ENCODE data around the gene SNX22.
"Not testable (repeated sequence)": the region's sequence is repeated elsewhere in the genome, so short reads cannot be mapped to it uniquely, and the experiment has no call there.

Gene SNX22

DNA sequence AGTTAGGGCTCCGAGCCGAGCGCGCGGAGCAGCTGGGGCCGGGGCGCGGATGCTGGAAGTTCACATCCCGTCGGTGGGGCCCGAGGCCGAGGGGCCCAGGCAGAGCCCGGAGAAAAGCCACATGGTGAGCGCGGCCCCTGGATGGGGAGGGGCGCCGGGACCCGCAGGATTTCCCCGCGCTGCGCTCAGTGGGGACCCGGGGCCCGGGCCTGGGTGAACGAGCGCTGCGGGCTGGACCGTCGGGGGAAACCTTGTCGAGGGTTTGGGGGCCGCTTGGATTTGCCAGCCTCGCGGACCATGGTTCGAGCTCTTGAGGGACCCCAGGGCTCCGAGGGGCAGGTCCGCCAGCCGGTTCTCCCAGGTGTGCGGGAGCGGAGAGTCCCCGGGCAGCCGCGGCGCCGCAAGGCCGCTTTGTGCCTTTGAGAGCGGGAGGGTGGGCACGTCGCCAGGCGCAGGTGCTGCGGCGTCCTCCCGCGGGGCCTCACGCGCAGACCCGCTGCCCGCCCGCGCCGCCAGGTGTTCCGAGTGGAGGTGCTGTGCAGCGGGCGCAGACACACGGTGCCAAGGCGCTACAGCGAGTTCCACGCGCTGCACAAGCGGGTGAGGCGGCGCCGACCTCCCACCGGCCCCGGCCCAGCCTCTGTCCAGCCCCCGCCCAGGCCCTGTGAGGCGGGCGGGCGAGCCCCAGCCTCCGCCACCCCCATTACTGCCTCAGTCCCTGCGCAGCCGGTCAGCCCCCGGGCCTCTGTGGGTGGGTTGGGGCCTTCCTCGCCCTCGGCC is at the start of gene SNX22:
Gene SNX22, plus strand, starts transcription at position 5 of the 780 bp plus-strand sequence. Its CDS starts 45 bp downstream, at position 50.
- no peak for FAIRE-seq

DNA sequence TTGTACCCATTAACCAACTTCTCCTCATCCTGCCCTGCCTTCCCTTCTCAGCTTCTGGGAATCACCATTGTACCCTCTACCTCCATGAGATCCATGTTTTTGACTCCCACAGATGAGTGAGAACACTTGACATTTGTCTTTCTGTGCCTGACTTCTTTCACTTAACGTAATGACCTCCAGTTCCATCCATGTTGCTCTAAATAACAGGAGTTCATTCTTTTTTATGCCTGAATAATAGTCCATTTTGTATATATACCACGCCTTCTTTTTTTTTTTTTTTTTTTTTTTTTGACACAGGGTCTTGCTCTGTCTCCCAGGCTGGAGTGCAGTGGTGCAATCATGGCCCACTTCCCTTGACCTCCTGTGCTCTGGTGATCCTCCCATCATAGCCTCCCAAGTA is 49.0 kb upstream of the SNX22 start:
- FAIRE-seq: no peak

DNA sequence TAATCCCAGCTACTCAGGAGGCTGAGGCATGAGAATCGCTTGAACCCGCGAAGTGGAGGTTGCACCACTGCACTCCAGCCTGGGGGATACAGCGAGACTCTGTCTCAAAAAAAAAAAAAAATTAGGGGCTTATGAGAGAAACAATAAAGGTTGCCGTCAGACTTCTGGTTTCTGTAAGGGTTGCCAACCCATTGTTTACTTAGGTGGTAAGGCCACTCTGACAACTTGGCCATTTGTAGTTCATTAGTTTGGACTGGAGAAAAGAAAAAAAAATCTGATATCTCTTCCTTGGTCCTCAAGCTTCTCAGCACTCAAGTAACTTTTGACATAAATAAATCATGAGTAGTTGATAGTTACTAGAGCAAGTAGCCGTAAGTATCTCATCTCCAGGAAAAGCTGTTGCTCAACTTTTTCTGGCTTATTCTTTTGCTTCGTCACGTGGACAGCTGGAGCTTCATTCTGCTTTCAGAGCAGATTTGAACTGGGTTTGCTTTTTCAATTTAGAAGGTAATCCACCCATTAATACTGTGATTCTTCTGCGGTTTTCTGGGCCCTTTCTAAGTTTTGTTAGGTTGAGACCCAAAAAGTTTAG is 46.3 kb upstream of the SNX22 start:
- no peak for FAIRE-seq

DNA sequence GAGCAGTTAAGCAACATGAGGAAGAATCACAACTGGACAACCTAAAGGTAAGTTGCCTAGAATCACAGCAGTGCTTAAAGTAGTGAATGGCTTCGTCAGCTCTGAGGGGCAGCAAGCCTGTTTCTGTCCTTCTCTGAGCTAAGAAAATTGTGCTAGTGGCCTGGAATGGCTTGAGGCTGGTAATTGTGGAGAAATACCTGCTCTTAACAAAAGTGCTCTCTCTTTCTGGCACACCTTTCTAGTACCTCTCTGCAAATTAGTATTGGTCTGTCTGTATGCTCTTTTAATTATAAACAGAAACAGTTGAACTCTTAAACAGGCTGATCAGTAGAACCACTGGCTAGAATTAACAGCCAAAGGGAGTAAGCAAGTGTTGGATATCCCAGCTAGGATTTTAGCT is 44.2 kb upstream of the SNX22 start:
- FAIRE-seq: no peak

DNA sequence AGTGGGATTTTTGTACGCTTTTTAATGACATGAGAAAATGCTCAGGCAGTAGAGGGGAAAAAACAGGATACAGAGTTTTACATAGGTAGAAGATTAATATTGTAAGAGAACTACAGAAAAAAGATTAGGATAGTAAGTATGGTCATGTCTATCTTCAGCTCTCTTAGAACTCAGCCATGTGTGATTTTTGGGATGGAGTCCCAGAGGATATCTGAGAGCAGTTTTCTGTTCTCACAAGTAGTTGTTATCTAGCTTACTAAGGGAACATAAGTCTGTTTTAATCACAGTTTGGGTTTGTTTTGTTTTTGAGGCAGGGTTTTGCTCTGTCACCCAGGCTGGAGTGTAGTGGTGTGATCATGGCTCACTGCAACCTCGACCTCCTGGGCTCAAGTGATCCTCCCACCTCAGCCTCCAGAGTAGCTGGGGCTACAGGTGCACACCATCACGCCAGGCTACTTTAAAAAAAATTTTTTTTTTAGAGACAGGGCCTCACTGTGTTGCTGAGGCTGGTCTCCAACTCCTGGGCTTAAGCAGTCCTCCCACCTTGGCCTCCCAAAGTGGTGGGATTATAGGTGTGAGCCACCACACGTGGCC is 41.3 kb upstream of the SNX22 start:
- not testable (repeated sequence) for FAIRE-seq

DNA sequence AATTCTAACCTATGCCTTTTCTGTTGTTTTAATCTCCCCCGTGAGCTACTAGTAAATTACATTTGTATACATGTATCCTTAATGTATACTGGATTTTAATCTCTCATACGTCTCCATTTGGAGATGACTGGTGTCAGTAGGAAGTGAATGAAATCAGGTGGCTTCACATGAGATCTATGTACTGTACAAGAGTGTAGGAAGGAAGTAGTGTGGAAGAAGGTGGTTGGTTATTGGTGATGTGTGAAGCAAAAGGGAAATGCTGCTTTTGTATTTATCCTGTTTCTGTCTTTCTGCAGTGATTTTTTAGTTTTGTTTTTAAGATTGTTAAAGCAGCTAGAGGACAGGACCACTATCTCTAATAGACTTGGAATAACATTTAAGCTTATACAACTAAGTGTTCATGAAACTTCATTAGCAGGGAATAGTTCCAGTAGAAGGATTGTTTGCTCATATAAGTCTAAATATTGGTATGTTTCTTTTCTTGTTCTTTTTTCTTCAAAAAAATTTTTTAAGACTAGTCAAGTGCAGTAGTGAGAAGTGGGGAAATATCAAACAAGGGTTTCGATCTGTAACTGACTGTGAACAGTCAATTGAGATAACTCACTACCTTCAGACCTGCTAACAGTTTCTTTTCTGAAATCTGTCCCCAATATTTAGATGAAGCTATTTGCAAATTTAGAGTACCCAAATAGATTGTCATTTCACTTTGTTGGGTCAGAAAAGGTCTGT is 40.4 kb upstream of the SNX22 start:
- no peak for FAIRE-seq

DNA sequence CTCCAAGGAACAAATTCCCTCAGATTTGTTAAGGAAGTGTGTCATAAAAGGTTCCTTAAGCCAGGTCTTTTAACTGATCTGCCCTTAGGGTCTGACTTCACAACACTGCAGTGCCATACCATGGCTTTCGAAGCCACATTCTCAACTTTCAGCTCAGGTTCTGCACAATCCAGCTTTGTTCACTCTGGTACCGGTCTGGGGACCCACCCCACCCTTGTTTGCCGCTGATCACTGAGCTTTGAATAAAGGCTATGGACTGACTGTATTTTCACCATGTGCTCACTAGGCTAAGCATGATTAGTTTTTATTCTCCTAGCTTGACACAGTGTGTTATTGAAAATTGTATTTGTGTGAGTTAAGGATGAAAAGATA is 39.9 kb upstream of the SNX22 start:
- FAIRE-seq: no peak

DNA sequence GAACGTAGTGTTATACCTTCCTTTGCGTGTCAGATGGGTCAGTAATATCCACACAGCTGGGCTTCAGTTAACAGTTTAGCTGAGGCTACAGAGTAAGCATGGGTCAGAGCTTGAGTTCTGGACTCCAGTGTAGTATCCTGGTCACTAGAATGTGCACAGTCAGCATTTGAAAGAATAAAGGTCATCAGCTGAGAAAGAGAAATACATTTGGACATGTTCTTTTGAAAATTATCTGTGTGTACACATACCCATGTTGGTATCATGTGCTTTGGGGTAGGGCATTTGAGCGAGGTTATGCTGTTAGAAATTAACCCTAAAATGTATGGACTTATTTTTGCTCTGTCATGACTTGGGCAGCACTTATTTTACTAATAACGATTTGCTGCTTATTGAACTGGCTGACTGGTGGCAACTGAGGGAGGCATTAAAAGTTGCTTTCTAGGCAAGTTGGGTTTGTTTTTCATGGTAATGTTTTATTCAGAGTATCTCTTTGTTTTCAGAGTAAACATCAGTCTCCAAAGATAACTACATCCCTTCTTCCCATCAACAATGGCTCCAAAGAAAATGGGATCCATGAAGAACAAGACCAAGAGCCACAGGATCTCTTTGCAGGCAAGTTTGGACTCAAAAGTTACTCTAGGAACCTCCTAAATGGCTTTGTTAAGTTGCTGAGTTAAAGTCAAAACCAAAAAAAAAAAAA is 39.3 kb upstream of the SNX22 start:
- FAIRE-seq: no peak

DNA sequence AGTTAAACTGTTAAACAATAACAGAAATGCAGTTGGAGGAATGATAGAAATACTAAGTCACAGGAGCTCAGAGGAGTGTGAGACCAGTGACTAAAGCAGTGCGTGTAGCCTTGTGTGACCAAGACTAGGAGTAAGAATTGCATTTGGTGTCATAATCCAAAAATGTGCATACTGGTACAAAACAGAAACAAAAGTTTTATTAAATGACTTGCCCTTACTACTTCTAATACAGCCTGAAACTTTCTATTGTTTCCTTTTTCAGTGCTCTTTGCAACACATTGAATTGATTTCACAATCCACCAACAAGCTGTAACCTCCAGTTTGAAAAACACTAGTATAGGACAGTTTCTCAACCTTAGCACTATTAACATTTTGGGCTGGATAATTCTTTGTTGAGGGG is 38.6 kb upstream of the SNX22 start:
- no peak for FAIRE-seq

DNA sequence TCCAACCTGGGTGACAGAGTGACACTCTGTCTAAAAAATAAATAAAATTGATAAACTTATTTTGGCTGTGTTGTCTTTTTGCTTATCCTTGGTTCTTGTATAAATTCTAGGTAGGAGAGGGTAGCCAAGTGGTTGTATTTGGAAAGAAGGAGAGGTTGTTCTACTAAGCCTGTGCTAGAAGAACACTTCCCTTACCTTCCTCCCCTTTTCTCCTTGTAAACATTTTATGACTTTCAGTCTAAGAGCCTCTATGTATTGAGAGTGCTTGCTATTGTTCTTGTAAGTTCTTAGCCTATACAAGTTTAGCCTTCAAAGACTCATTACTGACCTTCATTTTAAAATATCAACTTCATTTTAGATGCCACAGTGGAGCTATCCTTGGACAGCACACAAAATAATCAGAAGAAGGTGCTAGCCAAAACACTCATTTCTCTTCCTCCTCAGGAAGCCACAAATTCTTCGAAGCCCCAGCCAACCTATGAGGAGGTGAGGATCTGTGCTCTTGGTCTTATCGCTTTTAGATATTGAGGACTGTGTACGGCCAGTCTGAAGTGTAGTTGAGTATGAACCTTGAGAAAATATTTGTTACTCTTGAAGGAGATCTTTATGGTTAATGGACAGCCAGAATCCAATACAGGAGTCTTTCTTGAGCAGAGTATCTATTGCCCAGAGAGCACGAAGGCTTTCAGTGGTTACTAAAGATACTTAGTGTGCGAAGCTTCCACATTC is 33.6 kb upstream of the SNX22 start:
- no peak for FAIRE-seq

DNA sequence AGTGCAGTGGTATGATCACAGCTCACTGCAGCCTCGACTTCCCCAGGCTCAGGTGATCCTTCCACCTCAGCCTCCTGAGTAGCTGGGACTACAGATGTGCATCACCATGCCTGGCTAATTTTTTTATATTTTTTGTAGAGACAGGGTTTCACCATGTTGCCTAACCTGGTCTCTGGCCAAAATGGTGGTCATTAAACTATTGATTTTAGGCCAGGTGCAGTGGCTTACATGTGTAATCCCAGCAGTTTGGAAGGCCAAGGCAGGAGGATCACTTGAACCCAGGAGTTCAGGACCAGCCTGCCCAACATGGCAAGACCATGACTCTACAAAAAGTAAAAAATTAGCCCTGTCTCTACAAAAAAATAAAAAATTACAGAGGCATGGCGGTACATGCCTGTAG is 31.2 kb upstream of the SNX22 start:
- not testable (repeated sequence) for FAIRE-seq

DNA sequence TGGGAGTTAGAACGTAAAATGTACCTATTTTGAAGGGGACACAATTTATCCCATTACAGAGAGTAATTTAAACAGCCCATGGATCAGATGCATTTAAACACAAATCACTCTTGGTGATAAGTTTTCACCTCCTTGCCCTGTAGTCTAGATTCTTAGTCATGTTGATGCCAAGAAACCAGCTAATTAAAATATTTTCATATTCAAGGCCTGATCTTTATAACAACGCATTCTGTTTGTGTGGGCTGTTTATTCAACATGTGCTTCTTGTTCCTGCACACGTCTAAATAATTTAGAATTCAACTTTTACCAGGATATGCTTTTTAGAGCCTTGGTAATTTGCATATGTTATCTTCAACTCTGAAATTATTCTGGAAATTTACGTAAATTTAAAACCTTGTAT is 29.9 kb upstream of the SNX22 start:
- no peak for FAIRE-seq

DNA sequence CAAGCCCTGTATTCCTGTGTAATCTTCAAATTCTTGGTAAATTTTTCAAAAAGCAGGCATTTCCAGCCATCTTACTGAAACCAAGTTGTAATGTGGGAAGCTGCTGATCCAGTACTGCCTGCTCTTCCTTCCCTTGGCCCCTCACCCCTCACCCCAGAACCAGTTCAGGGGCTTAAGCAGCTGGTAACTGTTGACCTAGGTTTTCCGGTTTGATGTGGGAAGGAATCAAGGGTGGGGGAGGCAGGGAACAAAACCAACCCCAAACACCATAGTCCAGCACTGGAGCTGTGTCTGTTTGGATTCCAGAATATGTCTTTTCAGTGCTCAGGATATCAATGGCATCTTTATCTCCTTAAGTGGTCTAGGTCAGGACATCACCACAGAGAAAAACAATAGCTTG is 29.1 kb upstream of the SNX22 start:
- no peak for FAIRE-seq

DNA sequence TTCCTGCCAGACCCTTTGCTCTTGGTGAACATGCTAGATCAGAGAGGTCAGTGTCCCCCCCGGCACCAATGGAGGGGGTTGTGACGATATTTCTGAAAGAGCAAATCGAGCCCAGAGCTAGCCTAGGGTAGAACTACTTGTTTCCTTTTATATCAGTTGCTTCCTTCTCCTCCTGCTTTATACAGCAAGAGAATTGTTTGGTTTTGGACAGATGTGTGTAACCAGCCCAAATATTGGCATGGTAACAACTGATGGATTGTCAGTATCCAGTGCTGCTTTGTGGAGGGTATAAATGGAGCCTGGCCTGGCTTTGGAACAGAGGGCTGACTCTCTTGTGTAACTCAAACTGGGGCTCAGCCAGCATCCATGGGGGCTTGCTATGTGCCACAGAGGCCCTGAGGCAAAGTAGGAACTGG is 28.6 kb upstream of the SNX22 start:
- FAIRE-seq: no peak

DNA sequence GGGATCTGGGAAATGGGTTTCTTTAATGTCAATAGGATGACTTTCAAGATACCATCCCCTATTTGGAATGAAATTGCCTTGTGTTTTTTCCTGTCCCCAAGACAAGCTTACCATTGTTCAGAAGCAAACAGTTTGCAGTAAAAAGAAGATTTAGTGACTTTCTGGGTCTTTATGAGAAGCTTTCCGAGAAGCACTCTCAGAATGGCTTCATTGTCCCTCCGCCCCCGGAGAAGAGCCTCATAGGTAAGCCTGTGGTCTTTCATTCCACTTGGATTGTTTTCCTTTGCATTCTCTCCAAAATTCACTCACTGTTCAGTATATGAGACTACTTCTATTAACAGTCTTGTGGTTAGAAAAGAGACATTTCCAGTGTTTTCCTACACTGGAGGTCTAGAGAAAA is 25.6 kb upstream of the SNX22 start:
- no peak for FAIRE-seq

DNA sequence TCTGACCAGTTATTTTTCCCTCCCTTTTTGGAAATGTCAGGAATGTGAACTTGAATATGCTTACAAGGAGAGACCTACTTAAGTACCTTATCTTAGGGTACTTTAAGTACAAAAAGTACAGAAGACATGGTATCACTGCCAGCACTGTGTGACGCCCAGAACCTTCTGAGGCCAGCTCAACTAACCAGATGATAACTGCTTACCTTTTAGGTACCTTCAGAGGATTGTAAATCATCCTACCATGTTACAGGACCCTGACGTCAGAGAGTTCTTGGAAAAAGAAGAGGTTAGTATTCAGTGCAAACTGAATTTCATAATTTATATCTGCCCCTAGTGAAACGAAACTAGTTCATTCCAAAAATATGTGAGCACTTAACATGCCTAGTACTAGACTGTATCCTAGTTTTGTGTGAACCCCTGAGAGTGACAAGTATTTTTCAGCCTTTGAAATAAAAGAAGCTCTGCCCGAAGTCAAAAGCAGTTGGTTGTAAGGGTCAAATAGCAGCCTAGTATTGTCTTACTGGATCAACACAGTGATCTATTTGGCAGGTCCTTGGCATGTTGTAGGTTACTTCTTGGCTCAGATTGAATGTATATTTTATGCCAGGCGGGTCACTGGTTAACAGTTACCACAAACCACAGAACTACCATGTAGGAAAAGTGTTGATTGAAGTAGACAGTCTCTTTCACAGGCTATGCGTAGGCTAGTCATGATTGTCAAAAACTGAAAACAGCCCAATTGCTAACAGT is 23.8 kb upstream of the SNX22 start:
- no peak for FAIRE-seq

DNA sequence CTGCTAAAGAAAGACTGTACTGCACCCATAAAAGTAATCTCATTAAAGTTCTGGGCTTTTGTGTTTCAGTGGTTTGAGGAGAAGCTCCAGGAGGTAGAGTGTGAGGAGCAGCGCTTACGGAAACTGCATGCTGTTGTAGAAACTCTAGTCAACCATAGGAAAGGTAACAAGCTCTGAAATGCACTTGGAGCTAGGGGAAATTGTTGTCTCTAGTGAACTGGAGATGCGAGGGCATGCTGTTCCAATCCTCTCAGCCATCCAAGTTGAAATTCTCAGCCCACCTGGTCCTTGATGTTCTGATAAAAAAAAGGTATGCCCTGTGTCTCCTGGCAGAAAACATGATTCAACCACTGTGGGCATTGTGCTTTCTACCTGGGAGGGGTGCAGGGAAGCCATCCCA is 21.4 kb upstream of the SNX22 start:
- FAIRE-seq: no peak

DNA sequence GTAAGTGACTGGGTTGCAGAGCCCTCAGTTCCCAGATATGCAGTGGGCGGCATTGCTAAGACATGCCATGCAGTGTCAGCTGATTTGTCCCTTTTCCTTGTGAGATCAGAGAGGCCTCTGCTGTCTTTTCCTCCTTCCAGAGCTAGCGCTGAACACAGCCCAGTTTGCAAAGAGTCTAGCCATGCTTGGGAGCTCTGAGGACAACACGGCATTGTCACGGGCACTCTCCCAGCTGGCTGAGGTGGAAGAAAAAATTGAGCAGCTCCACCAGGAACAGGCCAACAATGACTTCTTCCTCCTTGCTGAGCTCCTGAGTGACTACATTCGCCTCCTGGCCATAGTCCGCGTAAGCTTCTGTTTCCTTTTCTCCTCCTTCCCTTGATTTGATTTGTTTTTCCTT is 20.0 kb upstream of the SNX22 start:
- FAIRE-seq: no peak

DNA sequence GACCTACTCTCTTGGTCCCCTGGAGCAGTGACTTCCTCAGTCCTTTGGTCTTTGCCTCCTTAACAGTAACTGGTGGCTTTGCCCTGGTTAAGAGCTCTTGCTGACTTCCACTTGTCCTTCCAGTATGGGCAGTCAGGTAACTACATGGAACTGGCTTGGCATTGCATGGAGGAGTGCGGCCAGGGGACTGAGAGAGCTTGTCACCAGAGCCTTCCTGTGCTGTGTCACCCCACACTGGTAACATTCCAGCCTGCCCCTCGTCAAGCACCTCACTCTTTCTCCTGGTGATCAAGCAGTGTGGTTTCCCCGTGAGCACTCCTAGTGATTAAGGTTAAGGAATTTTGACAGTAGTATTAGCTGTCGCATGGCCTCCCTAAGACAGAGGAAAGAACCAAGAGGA is 19.3 kb upstream of the SNX22 start:
- FAIRE-seq: no peak

DNA sequence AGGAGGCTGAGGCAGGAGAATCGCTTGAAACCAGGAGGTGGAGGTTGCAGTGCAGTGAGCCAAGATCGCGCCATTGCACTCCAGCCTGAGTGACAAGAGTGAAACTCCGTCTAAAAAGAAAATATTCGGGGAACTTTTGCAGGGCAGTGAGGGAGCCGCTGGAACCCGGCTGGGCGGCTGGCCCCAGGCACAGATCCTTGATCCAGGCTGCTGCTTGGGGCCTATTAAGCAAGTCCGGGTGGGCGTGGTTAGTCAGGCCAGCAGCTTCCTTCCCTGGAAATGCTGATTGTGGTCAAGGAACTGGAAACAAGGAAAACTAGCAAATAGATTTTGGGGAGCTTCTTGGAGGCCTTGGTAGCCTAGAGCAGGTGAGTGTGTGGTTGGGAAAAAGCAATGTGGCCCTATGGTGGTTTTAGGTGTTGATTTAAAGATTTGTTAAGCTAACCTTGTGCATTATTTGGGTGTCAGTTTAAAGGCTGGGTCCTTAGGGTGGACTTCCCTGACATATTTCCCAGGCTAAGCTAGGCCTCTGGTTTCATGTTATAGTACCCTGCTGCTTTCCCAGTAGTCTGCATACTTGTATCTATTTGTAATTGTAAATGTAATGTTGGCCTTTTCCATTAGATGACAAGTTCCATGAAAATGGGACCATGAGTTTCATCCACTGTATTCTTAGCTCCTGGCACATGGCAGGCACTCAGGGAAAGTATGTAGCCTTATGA is 17.7 kb upstream of the SNX22 start:
- no peak for FAIRE-seq

DNA sequence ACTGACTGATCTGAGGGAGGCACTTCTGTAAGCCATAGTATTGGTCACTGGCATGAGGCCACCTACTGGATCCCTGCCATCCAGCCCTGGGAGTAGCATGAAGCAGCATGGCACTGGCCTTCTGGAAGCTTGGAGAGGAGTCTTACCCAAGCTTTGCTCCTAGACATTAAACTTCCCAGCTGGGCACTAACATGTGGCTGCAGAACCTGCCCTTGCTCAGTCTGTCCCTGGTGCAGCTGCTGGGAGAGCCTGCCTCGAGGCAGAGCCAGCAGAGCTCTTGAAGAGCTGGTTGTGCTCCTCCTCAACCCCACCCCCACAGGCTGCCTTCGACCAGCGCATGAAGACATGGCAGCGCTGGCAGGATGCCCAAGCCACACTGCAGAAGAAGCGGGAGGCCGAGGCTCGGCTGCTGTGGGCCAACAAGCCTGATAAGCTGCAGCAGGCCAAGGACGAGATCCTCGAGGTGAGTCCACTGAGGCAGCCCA is 17.1 kb upstream of the SNX22 start:
- no peak for FAIRE-seq

Data from endometrium (tissue), 2 donors.